BJ (cell line): ENCODE data around the gene GPD2. TPM values are rescaled to one million over a fixed set of nuclear protein-coding genes. Genes with fewer than 3 reads are reported as not detected.
A peak's percentile ranks its signal among the peaks of the same experiment; 100 is the strongest.

ENCODE experiments used
- CTCF ChIA-PET: fragments of 350-600 bp; formaldehyde crosslinking; extraction: SDS; loops from one replicate; lab custom pipeline; 2021; ENCODE audit warnings: antibody characterized with exemption, inconsistent platforms; lab: Yijun Ruan, JAX
- POLR2A ChIA-PET: fragments of 300-600 bp; sonication (Branson Sonifier 250); formaldehyde crosslinking; extraction: SDS; loops from one replicate; lab custom pipeline; 2021; ENCODE audit warnings: antibody characterized with exemption; lab: Charles Lee
- DNase-seq: peaks from one replicate; pipeline ENCODE4 v3.0.0-alpha.2; 2011; ENCODE audit warnings: low read depth
- H3K27me3 ChIP-seq: 2 replicates; pipeline ENCODE4 v1.6.0; 2011; ENCODE audit warnings: low read length; ENCODE audit not compliant: control insufficient read depth, insufficient read depth
- H3K36me3 ChIP-seq: 2 replicates; pipeline ENCODE4 v1.5.1; 2011; ENCODE audit warnings: low read length; ENCODE audit not compliant: control insufficient read depth, insufficient read depth
- H3K4me3 ChIP-seq: 2 replicates; pipeline ENCODE4 v1.5.1; 2011; ENCODE audit warnings: low read depth, mild to moderate bottlenecking, control low read depth, low read length
- CTCF ChIP-seq: IDR thresholded peaks from 2 replicates; pipeline ENCODE4 v1.5.1; 2011; ENCODE audit warnings: low read depth, mild to moderate bottlenecking, control low read depth, inconsistent platforms, low read length, moderate library complexity; ENCODE audit not compliant: insufficient read depth
- polyA plus RNA-seq: library from polyadenylated mRNA; depleted of rRNA; stranded (reverse); fragments of >200 nt; gene quantifications from 2 replicates; pipeline ENCODE4 v1.2.3, GENCODE V29; 2011

GPD2 gene
- polyA plus RNA-seq, 1 experiment, result 13.5 TPM

DNA sequence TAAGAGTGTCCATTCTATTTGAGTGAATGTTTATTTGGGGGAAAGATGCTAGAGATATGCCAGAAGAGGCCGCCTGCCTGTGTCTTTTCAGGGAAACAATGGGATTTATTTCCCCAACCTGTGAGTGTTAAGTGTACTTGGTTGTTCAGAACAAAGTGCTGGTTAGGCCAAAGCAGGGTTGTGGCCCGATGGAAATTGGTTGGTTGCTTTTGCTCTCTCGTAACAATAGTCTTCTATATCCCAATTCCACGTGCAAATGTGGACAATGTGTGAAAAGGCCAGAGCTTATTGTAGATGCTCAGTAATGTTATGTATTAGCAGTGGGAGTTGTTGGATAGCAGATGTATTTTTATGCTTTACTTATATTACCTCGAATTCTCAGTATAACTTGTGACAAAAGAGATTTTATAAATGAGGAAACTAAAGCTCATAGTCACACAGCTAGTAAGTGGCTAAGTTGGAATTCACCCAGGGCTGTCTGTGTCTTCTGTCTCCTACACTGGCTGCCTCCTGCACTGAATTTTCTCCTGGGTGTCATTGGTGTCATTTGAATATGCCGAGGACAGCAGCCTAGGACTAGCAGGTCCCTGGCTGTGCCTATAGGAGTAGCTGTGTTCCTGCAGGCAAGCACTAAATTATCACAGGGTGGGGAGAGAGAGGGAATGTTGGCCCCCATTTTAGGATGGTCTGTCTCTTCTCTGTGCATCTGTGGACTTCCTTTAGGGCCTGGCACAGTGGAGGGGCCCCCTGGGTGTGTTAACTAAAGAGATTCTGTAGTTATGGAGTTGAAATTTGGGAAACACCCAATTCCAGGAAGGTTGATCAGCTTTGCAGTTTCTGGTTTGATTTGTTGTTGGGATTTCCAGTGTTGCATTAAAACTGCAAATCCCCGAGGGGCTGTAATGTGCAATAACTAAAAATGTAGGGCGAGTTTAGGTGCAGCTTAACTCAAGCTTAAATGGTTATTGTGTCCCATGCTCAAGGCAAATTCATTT, 21.6 kb downstream of the GPD2 start:
- H3K36me3 ChIP-seq, result no peaks in the 10 kb centered on the region
- no peaks in the 10 kb centered on the region for H3K27me3 ChIP-seq
- no peak for TF ChIP-seq CTCF
- no peak for DNase-seq
- ChIA-PET CTCF (interaction anchor here (0.6 kb wide), 2 partner anchors 37 to 79 kb away, joined by 3 read pairs; no protein-coding TSS in a partner anchor), POLR2A (interaction anchor here (0.6 kb wide), 1 partner anchor 123 kb away, joined by 4 read pairs; no protein-coding TSS in a partner anchor)
- no peak overlapping the region for H3K4me3 ChIP-seq

GRCh38 chr2:156459720-156460119, 23.5 kb downstream of the GPD2 start:
- no peak overlapping the region for H3K4me3 ChIP-seq

GRCh38 chr2:156464106-156464505, 27.9 kb downstream of the GPD2 start:
- TF ChIP-seq CTCF, result no peak
- Histone ChIP-seq H3K27me3 (no peaks in the 10 kb centered on the region), H3K36me3 (no peaks in the 10 kb centered on the region), H3K4me3 (no peak overlapping the region)
- ChIA-PET CTCF (no interaction called here), POLR2A (no interaction called here)
- no peak for DNase-seq

More at GRCh38 chr2:156459720-156460119, 23.5 kb downstream of the GPD2 start:
- DNase-seq, result no peak
- ChIA-PET CTCF (no interaction called here), POLR2A (no interaction called here)
- H3K27me3 ChIP-seq, result no peaks in the 10 kb centered on the region
- TF ChIP-seq CTCF, result no peak
- H3K36me3 ChIP-seq, result no peaks in the 10 kb centered on the region

GRCh38 chr2:156465573-156465972, 29.4 kb downstream of the GPD2 start:
- H3K36me3 ChIP-seq, result no peaks in the 10 kb centered on the region
- CTCF ChIA-PET, result no interaction called here
- H3K4me3 ChIP-seq, result no peak overlapping the region
- no peak for DNase-seq
- POLR2A ChIA-PET, result interaction anchor here (1.5 kb wide), 1 partner anchor 123 kb away, joined by 3 read pairs; no protein-coding TSS in a partner anchor
- H3K27me3 ChIP-seq, result no peaks in the 10 kb centered on the region
- no peak for TF ChIP-seq CTCF

GRCh38 chr2:156466739-156467405, 30.7 kb downstream of the GPD2 start:
- no peak for TF ChIP-seq CTCF
- ChIA-PET POLR2A (interaction anchor here (0.7 to 1.5 kb wide), 2 partner anchors 17 to 124 kb away, joined by 3 read pairs; no protein-coding TSS in a partner anchor), CTCF (interaction anchor here (1.2 kb wide), 1 partner anchor 32 kb away, joined by 3 read pairs; no protein-coding TSS in a partner anchor)
- no peak for DNase-seq
- no peaks in the 10 kb centered on the region for H3K27me3 ChIP-seq
- peak overlapping the region; percentile 15 for H3K4me3 ChIP-seq
- H3K36me3 ChIP-seq, result no peaks in the 10 kb centered on the region
